DMS53 treated with DMSO at 0.1 percent for 48 hours (cell line): ENCODE measurements around the gene PAEP.

ENCODE experiments used
- DNase-seq: peaks from one replicate; lab custom pipeline; 2025; ENCODE audit not compliant: unreplicated experiment; lab: John Stamatoyannopoulos, UW

Gene PAEP

DNA sequence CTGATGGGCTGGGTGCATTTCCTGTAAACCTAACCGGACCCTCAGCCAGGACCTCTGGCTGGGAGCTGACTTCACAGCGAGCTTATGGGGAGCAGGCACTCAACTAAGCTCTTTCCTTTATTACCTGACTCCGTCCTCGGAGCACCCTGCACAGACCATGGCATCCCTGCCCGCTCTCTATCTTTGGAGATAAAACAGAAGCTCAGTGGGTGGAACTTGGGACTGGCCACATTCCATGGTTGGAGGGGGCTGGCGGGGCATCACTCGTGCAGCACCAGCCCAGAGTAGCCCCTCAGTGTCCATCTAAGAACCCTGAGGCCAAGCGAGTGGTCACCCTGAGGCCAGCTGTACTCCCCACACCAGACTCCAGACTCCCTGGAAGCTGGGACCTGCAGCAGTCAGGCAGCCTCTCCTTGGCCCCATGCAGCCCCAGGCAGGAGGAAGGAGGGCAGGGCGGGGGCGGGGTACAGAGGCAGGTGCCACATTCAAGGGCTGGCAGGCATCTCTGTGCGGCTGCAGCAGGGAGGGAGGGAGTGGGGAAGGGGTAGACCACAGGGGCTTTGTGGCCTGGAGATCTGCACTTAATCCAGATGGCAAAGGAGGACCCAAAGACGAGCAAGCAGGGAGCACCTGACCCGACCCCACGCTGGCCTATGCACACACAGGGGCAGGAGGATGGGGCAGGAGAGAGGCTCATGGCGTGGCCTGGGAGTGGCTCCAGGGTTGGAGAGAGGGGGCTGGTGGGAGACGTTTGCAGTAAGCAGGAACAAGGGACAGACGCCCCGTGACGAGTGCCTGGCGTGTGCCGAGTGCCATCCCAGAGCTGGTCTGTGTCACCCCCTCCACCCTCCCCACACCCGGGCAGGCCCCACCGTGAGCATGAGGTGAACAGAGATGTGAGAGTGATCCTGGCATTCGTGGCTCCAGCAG is 51.7 kb downstream of the PAEP start:
- DNase-seq: no peak

DNA sequence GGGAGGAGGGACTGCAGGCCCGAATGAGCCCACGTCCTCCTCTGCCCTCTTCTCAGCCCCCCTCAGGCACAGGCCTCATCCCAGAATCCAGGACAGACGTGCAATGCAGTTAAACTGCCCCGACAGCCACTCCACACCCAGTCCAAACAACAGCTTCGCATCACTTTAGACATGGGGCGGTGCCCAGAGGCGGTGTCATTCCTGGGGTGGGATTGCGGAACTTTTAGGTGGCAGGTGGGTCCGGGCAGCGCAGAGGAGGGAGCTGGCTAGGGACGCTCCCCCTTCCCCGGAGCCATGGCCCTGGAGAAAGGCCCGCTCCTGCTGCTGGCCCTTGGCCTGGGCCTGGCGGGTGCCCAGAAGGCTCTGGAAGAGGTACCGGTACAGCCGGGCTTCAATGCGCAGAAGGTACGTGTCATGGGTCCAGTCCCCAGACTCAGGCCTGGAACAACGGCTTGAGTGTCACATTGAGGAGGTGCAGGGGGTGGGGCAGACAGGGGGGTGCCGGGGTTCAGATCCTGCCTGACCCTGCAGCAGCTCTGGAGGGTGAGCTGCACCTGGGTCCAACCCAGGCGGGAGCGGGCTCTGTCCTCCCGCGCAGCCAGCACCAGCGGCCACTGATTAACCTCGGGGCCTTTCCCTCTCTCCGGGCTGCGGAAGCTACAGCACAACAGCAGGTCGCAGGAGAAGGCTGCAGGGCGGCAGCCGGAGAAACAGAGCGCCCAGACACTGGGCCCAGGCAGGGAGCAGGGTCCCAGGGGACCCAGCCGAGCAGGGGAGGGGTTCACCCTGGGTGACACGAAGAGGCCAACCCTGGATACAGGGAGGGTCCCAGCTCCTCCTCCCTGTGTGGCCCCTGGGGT is 52.6 kb downstream of the PAEP start:
- no peak for DNase-seq

DNA sequence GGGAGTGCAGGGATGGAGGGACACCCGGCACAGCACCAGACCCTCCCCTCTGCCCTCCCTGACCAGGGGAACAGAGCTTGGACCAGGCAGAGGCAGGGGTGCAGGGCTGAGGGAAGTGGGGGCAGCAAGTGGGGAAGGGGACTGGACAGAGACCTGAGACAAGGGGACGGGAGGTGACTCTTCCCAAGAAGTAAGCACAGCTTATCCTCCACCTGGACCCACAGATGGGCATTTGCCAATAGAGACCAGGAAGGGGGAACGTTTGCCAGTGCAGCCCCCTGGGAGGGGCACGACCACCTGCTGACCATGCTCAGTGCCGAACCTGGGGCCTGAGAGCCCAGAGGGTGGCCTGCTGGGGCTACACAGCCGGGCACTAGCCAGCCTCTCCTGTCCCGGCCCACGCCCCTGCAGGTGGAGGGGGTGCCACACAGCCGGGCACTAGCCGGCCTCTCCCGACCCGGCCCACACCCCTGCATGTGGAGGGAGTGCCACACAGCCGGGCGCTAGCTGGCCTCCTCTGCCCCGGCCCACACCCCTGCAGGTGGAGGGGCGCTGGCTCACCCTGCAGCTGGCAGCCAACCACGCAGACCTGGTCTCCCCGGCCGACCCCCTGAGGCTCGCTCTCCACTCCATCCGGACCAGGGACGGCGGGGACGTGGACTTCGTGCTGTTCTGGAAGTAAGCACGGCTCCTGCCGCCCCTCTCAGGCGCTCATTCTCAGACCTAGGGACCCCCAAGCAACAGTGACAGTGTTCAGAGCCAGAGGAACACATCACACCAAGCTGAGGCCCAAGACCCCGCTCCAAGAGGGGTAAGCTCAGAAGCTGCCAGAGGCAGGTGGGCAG is 53.5 kb downstream of the PAEP start:
- DNase-seq: no peak

DNA sequence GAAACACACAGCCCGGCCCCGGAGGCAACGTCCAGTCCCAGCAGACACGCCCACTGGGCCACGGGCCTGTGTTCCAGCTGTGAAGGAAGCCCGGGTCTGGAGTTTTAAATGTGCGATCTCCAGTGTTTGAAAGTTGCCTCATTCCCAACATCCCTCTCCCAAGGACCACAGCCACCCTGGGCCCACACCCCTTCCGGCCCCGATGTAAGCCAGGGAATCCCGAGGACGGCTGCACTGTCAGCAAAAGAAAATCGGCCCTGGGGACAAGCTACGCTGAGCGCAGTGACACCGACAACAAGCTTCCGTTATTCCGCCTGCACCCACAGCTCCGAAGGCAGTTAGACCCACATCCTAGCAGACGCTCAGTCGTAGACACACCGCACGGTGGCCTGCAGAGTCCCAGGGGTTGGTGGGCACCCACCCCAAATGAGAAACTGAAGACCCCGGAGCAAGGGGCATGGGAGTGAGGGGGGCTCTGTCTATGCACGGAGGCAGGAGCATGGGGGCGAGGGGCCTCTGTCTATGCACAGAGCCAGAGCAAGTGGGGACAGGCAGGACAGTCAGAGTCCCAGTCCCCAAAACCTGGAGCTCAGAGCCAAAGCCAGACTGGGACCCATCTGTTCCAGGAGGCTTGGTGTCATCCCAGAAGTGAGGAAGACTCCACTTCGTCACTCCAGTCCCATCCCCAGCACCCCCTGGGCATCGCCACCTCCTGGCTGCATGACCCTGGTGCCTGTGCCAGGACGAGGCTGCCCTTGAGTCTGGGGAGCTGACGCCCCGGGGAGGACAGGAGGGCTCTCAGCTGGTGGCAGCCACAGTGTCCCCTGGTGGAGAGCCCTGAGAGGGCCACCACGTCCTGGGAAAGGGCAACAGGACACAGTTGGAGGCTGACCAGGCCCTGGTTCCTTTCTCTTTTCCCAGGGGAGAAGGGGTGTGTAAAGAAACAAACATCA is 54.4 kb downstream of the PAEP start:
- DNase-seq: no peak
